ENCODE results near the gene MAZ. TPM values are rescaled to one million over a fixed set of nuclear protein-coding genes. Genes with fewer than 3 reads are reported as not detected.

MAZ gene
- total and polyA plus RNA-seq, 2 donors (not counting 3 experiments of a cell fraction or from before 2014, with no cell fraction given): 165 to 311 TPM

GRCh38 chr16:29844575-29845331 lies 38.4 kb downstream of the MAZ start:
- Histone ChIP-seq H3K79me2 (ENCODE audit: control insufficient read depth, insufficient read depth, low read length) (no peaks in the 10 kb centered on the region), H3K27me3 (ENCODE audit: control insufficient read depth in 2 of 2, insufficient read depth in 2 of 2, low read length in 2 of 2) (no peaks in the 10 kb centered on the region), H3K9ac (replicated peaks; ENCODE audit: extremely low read depth, insufficient read depth, low read length) (no peak overlapping the region), H3K27ac (ENCODE audit: insufficient read depth, low read depth, low read length) (no peak overlapping the region), H3K9me1 (replicated peaks; ENCODE audit: control insufficient read depth, extremely low read depth, insufficient read depth, low read length) (no peaks in the 10 kb centered on the region), H2AFZ (ENCODE audit: low read depth, low read length) (no peak overlapping the region), H3K4me3 (replicated peaks in 1 of 3; ENCODE audit: insufficient read depth in 1 of 3, low read depth in 1 of 3, low read length in 3 of 3) (no peak overlapping the region), H3K4me1 (ENCODE audit: control insufficient read depth, extremely low read depth, insufficient read depth, low read length) (no peaks in the 10 kb centered on the region), H3K36me3 (ENCODE audit: control insufficient read depth in 2 of 2, extremely low read depth in 1 of 2, insufficient read depth in 2 of 2, low read length in 2 of 2) (peaks cover 0 to 21% of the 10 kb centered on the region in 2 experiments), H3K4me2 (ENCODE audit: insufficient read depth, low read length) (no peak overlapping the region), H4K20me1 (replicated peaks; ENCODE audit: control insufficient read depth, extremely low read depth, insufficient read depth, low read length) (no peaks in the 10 kb centered on the region), H3K9me3 (replicated peaks; ENCODE audit: control insufficient read depth, insufficient read depth, low read length) (no peaks in the 10 kb centered on the region)
- no peak for TF ChIP-seq EZH2 (IDR thresholded peaks at IDR 0.05; ENCODE audit: borderline replicate concordance, low read depth, low read length, severe bottlenecking)
- TF ChIP-seq POLR2AphosphoS5 (IDR thresholded peaks at IDR 0.05; ENCODE audit: insufficient read depth, low read depth, low read length): no peak
- TF ChIP-seq MYC (IDR thresholded peaks at IDR 0.05; ENCODE audit: low read depth, low read length): no peak
- TF ChIP-seq POLR2A (IDR thresholded peaks at IDR 0.05; ENCODE audit: low read depth, low read length): no peak
- TF ChIP-seq MAX (IDR thresholded peaks at IDR 0.05; ENCODE audit: insufficient read depth, insufficient read length): no peak
- BruUV-seq (replicated peaks): no TSS peak
- CTCF ChIA-PET: interaction anchor here (0.9 to 1.5 kb wide), 2 partner anchors 37 to 76 kb away, joined by 3 to 4 read pairs; no protein-coding TSS in a partner anchor
- intact Hi-C loops (cut with micrococcal nuclease): no loop called here
- FAIRE-seq (no peak), DNase-seq (ENCODE audit: low read depth, low spot score) (no peak)
- POLR2A ChIA-PET: no interaction called here
- dilution Hi-C loops (cut with MboI; ENCODE audit: extremely low pct_ligation_motif_present, low sequenced_read_pairs): no loop called here

GRCh38 chr16:29845656-29846055 lies 39.3 kb downstream of the MAZ start:
- CTCF ChIA-PET: interaction anchor here (1.5 to 5.2 kb wide), 2 partner anchors 27 to 38 kb away, joined by 4 to 140 read pairs; partner anchors contain the start of genes MVP and PAGR1
- dilution Hi-C loops (cut with MboI; ENCODE audit: extremely low pct_ligation_motif_present, low sequenced_read_pairs): no loop called here

More at GRCh38 chr16:29845656-29846055, 39.3 kb downstream of the MAZ start:
- H3K27ac ChIP-seq (ENCODE audit: insufficient read depth, low read depth, low read length): no peak overlapping the region
- no peak overlapping the region for H3K9ac ChIP-seq (replicated peaks; ENCODE audit: extremely low read depth, insufficient read depth, low read length)
- H3K4me3 ChIP-seq (replicated peaks in 1 of 3; ENCODE audit: insufficient read depth in 1 of 3, low read depth in 1 of 3, low read length in 3 of 3): no peak overlapping the region
- no TSS peak for BruUV-seq (replicated peaks)
- no peak overlapping the region for H2AFZ ChIP-seq (ENCODE audit: low read depth, low read length)
- no peaks in the 10 kb centered on the region for H3K9me3 ChIP-seq (replicated peaks; ENCODE audit: control insufficient read depth, insufficient read depth, low read length)
- no peaks in the 10 kb centered on the region for H4K20me1 ChIP-seq (replicated peaks; ENCODE audit: control insufficient read depth, extremely low read depth, insufficient read depth, low read length)
- no peaks in the 10 kb centered on the region for H3K79me2 ChIP-seq (ENCODE audit: control insufficient read depth, insufficient read depth, low read length)
- no peaks in the 10 kb centered on the region for H3K9me1 ChIP-seq (replicated peaks; ENCODE audit: control insufficient read depth, extremely low read depth, insufficient read depth, low read length)
- no peaks in the 10 kb centered on the region for H3K4me1 ChIP-seq (ENCODE audit: control insufficient read depth, extremely low read depth, insufficient read depth, low read length)
- TF ChIP-seq CTCF (IDR thresholded peaks at IDR 0.05; ENCODE audit: extremely low read depth in 1 of 2, insufficient read depth in 1 of 2, low read depth in 1 of 2, low read length in 2 of 2) (no peak), MAX (IDR thresholded peaks at IDR 0.05; ENCODE audit: insufficient read depth, insufficient read length) (no peak), EZH2 (IDR thresholded peaks at IDR 0.05; ENCODE audit: borderline replicate concordance, low read depth, low read length, severe bottlenecking) (no peak), MYC (IDR thresholded peaks at IDR 0.05; ENCODE audit: low read depth, low read length) (no peak), POLR2A (IDR thresholded peaks at IDR 0.05; ENCODE audit: low read depth, low read length) (no peak), GATA2 (IDR thresholded peaks at IDR 0.05; ENCODE audit: insufficient read depth, insufficient read length, low read depth, low read length) (no peak), POLR2AphosphoS5 (IDR thresholded peaks at IDR 0.05; ENCODE audit: insufficient read depth, low read depth, low read length) (no peak), FOS (IDR thresholded peaks at IDR 0.05; ENCODE audit: borderline replicate concordance, insufficient read depth, low read length) (no peak), JUN (IDR thresholded peaks at IDR 0.05; ENCODE audit: borderline replicate concordance, insufficient read depth, insufficient read length, low read depth) (no peak)
- H3K27me3 ChIP-seq (ENCODE audit: control insufficient read depth in 2 of 2, insufficient read depth in 2 of 2, low read length in 2 of 2): no peaks in the 10 kb centered on the region
- H3K36me3 ChIP-seq (ENCODE audit: control insufficient read depth in 2 of 2, extremely low read depth in 1 of 2, insufficient read depth in 2 of 2, low read length in 2 of 2): peaks cover 0 to 15% of the 10 kb centered on the region in 2 experiments
- no peak for DNase-seq (ENCODE audit: low read depth, low spot score)
- intact Hi-C loops (cut with micrococcal nuclease): no loop called here
- H3K4me2 ChIP-seq (ENCODE audit: insufficient read depth, low read length): no peak overlapping the region
- FAIRE-seq: no peak
- POLR2A ChIA-PET: no interaction called here

Data from endothelial cell of umbilical vein (primary cell).